A673 (cell line): ENCODE data around the gene RAB27B.

ENCODE experiments used
- CTCF ChIP-seq: fragments of 300-800, 200-600 bp; sonication (generic); conservative IDR thresholded peaks from 2 replicates; pipeline ENCODE4 v1.5.1; 2017; ENCODE audit warnings: low read depth, mild to moderate bottlenecking, antibody characterized with exemption, low read length, moderate library complexity, mixed read lengths
- EZH2 ChIP-seq: fragments of 200-600 bp; sonication (generic); IDR thresholded peaks from 2 replicates; pipeline ENCODE4 v1.6.1; 2017; ENCODE audit warnings: borderline replicate concordance, low read depth, mild to moderate bottlenecking, mixed read lengths, antibody characterized with exemption, low read length; ENCODE audit not compliant: poor library complexity, severe bottlenecking

- TF ChIP-seq CTCF (no peak), EZH2 (no peak)
Observed at GRCh38 chr18:54843314-54843713, 15.0 kb downstream of the RAB27B start.
